Measurements from ENCODE around the gene MORN1. TPM values are rescaled to one million over a fixed set of nuclear protein-coding genes. Genes with fewer than 3 reads are reported as not detected.

MORN1 gene
- total RNA-seq, 2 experiments from 2014 or later = 10.5 to 11.6 TPM

- ATAC-seq (ENCODE audit: low read depth) (no peak), DNase-seq (no peak)
- Mint-ChIP-seq H3K9me3 (no peaks in the 10 kb centered on the region), H3K27me3 (no peaks in the 10 kb centered on the region), H3K36me3 (peaks cover 4% of the 10 kb centered on the region), H3K4me3 (no peak overlapping the region), H3K4me1 (peaks cover 8% of the 10 kb centered on the region), H3K27ac (no peak overlapping the region)
- POLR2A ChIA-PET = interaction anchor here (0.5 to 1.5 kb wide), 3 partner anchors 9 to 219 kb away, joined by 3 to 4 read pairs (median 3); partner anchors contain the start of genes MORN1 and RER1
Measured at GRCh38 chr1:2407166-2407990, 16.0 kb upstream of the MORN1 start.

- Mint-ChIP-seq H3K36me3 (peaks cover 10% of the 10 kb centered on the region), H3K27ac (no peak overlapping the region), H3K4me1 (peaks cover 7% of the 10 kb centered on the region), H3K4me3 (no peak overlapping the region), H3K9me3 (no peaks in the 10 kb centered on the region), H3K27me3 (no peaks in the 10 kb centered on the region)
- DNase-seq = no peak
- ATAC-seq (ENCODE audit: low read depth) = no peak
- POLR2A ChIA-PET = interaction anchor here (0.5 to 1.5 kb wide), 2 partner anchors 10 to 218 kb away, joined by 3 read pairs; no protein-coding TSS in a partner anchor
Measured at GRCh38 chr1:2406451-2407041, 15.2 kb upstream of the MORN1 start.

GRCh38 chr1:2405588-2406295 lies 14.4 kb upstream of the MORN1 start:
- H3K27ac Mint-ChIP-seq = no peak overlapping the region
- H3K4me1 Mint-ChIP-seq = peaks cover 5% of the 10 kb centered on the region
- ATAC-seq (ENCODE audit: low read depth) (no peak), DNase-seq (no peak)
- H3K9me3 Mint-ChIP-seq = no peaks in the 10 kb centered on the region
- H3K27me3 Mint-ChIP-seq = no peaks in the 10 kb centered on the region
- peaks cover 15% of the 10 kb centered on the region for H3K36me3 Mint-ChIP-seq
- H3K4me3 Mint-ChIP-seq = no peak overlapping the region
- POLR2A ChIA-PET = interaction anchor here (0.8 to 1.2 kb wide), 2 partner anchors 10 to 14 kb away, joined by 3 to 5 read pairs; partner anchors contain the start of genes MORN1 and RER1

- Mint-ChIP-seq H3K36me3 (peaks cover 21% of the 10 kb centered on the region), H3K4me3 (no peak overlapping the region), H3K4me1 (peaks cover 1% of the 10 kb centered on the region), H3K27me3 (no peaks in the 10 kb centered on the region), H3K9me3 (no peaks in the 10 kb centered on the region), H3K27ac (no peak overlapping the region)
- POLR2A ChIA-PET = interaction anchor here (0.8 to 1.2 kb wide), 2 partner anchors 11 to 13 kb away, joined by 3 to 5 read pairs; partner anchors contain the start of genes MORN1 and RER1
- no peak for ATAC-seq (ENCODE audit: low read depth)
- DNase-seq = no peak
Measured at GRCh38 chr1:2404890-2405511, 13.6 kb upstream of the MORN1 start.

- POLR2A ChIA-PET = interaction anchor here (0.6 kb wide), 1 partner anchor 15 kb away, joined by 4 read pairs; no protein-coding TSS in a partner anchor
- no peak overlapping the region for H3K27ac Mint-ChIP-seq
Measured at GRCh38 chr1:2404142-2404889, 13.0 kb upstream of the MORN1 start.

DNA sequence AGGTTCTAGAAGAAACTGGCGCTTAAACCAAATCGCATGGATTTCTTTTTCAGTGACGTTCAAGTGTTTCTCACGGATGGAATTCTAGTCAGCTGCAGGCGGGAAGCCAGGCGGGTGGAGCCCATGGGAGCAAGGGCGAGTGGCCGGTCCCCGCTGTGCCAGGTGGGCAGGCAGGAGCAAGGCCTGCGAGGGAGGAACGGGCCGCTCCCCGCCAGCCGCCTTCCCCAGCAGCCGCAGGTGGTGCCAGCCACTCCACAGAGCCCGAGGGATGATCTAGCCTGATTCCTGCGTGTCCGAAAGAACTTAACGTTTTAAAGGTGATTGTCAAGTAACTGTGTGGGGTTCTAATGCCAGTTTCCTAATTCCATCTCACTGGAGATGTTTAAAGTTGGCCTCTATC lies 11.9 kb upstream of the MORN1 start:
- peaks cover 25% of the 10 kb centered on the region for H3K36me3 Mint-ChIP-seq

More at GRCh38 chr1:2404142-2404889, 13.0 kb upstream of the MORN1 start:
- Mint-ChIP-seq H3K36me3 (peaks cover 25% of the 10 kb centered on the region), H3K4me3 (no peak overlapping the region), H3K27me3 (no peaks in the 10 kb centered on the region), H3K4me1 (peaks cover 1% of the 10 kb centered on the region), H3K9me3 (no peaks in the 10 kb centered on the region)
- ATAC-seq (ENCODE audit: low read depth) = no peak
- DNase-seq = no peak

GRCh38 chr1:2402420-2402819 lies 11.1 kb upstream of the MORN1 start:
- H3K36me3 Mint-ChIP-seq = peaks cover 25% of the 10 kb centered on the region
- no peak overlapping the region for H3K4me3 Mint-ChIP-seq
- POLR2A ChIA-PET = no interaction called here

More for the DNA sequence above, 11.9 kb upstream of the MORN1 start:
- ATAC-seq (ENCODE audit: low read depth) = no peak
- H3K4me3 Mint-ChIP-seq = no peak overlapping the region
- peaks cover 1% of the 10 kb centered on the region for H3K4me1 Mint-ChIP-seq
- no peaks in the 10 kb centered on the region for H3K27me3 Mint-ChIP-seq
- no peak for DNase-seq
- POLR2A ChIA-PET = no interaction called here
- no peaks in the 10 kb centered on the region for H3K9me3 Mint-ChIP-seq
- H3K27ac Mint-ChIP-seq = no peak overlapping the region

DNA sequence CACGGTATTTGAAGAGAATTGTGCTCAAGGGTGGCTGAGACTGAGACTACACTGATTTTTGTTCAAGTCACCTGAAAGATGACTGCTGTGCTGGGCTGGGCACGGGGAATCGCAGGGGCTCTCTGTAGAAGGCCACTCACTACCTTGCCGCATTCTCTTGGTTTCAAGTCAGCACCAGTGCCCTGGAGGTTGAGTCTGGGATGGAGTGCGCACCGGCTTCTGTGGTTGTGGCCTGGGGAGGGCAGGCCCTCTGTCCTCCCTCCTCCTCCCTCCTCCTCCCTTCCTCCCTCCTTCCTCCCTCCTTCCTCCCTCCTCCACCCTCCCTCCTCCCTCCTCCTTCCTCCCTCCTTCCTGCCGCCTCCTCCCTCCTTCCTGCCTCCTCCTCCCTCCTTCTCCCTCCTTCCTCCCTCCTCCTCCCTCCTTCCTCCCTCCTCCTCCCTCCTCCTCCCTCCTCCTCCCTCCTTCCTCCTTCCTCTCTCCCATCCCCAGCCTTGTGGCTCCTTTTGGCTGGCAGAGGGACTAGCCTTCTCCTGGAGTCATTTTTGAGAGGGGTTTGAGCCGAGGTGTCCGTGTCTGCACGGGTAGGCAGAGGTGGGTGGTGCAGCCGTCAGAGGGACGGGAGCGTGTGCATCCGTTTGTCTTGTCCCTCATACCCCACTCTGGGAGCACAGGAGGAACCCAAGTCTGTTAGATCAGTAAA lies 9.7 kb upstream of the MORN1 start:
- Mint-ChIP-seq H3K27me3 (no peaks in the 10 kb centered on the region), H3K27ac (no peak overlapping the region), H3K9me3 (no peaks in the 10 kb centered on the region), H3K36me3 (peaks cover 30% of the 10 kb centered on the region), H3K4me1 (peaks cover 5% of the 10 kb centered on the region), H3K4me3 (no peak overlapping the region)
- DNase-seq (no peak), ATAC-seq (ENCODE audit: low read depth) (no peak)
- POLR2A ChIA-PET = interaction anchor here (2.2 kb wide), 1 partner anchor 10 kb away, joined by 6 read pairs; the partner anchor contains the start of genes MORN1 and RER1

More at GRCh38 chr1:2402420-2402819, 11.1 kb upstream of the MORN1 start:
- no peaks in the 10 kb centered on the region for H3K9me3 Mint-ChIP-seq
- no peak for ATAC-seq (ENCODE audit: low read depth)
- no peaks in the 10 kb centered on the region for H3K27me3 Mint-ChIP-seq
- no peak for DNase-seq
- no peak overlapping the region for H3K27ac Mint-ChIP-seq
- H3K4me1 Mint-ChIP-seq = peaks cover 1% of the 10 kb centered on the region

- no peaks in the 10 kb centered on the region for H3K27me3 Mint-ChIP-seq
- DNase-seq (no peak), ATAC-seq (ENCODE audit: low read depth) (no peak)
- peak overlapping the region; percentile 9 for H3K27ac Mint-ChIP-seq
- H3K4me3 Mint-ChIP-seq = no peak overlapping the region
- POLR2A ChIA-PET = interaction anchor here (2.2 kb wide), 1 partner anchor 9 kb away, joined by 6 read pairs; the partner anchor contains the start of genes MORN1 and RER1
- no peaks in the 10 kb centered on the region for H3K9me3 Mint-ChIP-seq
- H3K36me3 Mint-ChIP-seq = peaks cover 30% of the 10 kb centered on the region
- peaks cover 5% of the 10 kb centered on the region for H3K4me1 Mint-ChIP-seq
Measured at GRCh38 chr1:2400576-2400909, 9.2 kb upstream of the MORN1 start.

DNA sequence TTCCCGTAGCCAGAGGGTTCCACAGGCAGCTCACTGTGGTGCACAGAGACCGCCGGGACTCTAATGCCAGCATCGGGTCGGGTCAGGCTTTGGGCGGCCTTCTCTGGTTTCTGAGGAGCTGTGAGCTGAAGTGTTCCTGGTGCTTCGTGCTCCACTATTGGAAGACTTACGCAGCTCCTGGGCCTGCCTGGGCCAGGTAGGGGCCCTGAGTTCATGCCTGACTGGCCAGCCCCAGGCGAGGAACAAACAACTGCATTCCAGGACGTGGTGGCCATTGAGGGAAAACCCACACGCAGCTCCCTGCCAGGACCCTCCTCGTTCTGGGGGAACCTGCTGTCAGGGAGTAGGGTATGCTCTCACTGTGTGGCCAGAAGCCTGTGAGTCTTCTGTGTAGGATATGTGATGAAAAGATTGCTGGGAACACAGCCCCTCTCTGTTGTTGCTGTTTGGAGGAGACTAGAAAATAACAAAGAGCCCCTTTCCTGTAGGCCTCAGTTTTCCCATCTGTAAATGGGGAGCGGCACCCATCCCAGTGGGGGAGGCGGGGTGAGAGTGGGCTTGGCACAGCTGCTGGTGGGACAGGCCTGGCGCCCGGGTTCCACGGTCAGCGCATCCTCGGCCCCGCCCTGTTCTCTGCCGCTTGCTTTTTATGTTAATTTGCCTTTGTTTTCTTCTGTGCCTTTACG lies 8.7 kb upstream of the MORN1 start:
- peaks cover 30% of the 10 kb centered on the region for H3K36me3 Mint-ChIP-seq
- H3K4me3 Mint-ChIP-seq = no peak overlapping the region
- no peak for ATAC-seq (ENCODE audit: low read depth)
- peaks cover 5% of the 10 kb centered on the region for H3K4me1 Mint-ChIP-seq
- no peaks in the 10 kb centered on the region for H3K27me3 Mint-ChIP-seq
- H3K27ac Mint-ChIP-seq = no peak overlapping the region
- POLR2A ChIA-PET = interaction anchor here (2.2 kb wide), 1 partner anchor 9 kb away, joined by 6 read pairs; the partner anchor contains the start of genes MORN1 and RER1
- H3K9me3 Mint-ChIP-seq = no peaks in the 10 kb centered on the region
- no peak for DNase-seq

DNA sequence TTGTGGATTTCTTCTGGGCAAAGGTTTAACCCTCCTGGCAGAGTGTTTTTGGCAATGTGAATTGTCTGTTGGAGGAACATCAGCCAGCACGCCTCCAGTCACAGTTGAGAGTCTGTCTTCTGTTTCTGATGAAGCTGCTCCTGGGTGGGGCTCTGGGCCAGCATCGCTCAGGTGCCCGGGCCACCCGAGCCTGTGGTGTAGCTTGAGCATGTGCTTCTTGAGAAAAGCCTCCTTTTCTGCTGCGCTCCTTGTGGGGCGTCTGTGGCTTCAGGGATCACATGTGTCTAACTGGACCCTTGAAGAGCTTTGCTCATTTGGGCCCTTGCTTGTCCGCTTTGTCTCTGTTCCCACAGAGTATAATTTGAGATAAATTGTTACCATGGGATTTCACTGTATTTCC lies 7.5 kb upstream of the MORN1 start:
- Mint-ChIP-seq H3K27ac (no peak overlapping the region), H3K4me3 (no peak overlapping the region), H3K9me3 (no peaks in the 10 kb centered on the region)

More for the DNA sequence above, 7.5 kb upstream of the MORN1 start:
- no peak for DNase-seq
- POLR2A ChIA-PET = no interaction called here
- peaks cover 7% of the 10 kb centered on the region for H3K4me1 Mint-ChIP-seq
- ATAC-seq (ENCODE audit: low read depth) = no peak
- H3K27me3 Mint-ChIP-seq = no peaks in the 10 kb centered on the region
- H3K36me3 Mint-ChIP-seq = peaks cover 33% of the 10 kb centered on the region

All from activated naive CD8-positive, alpha-beta T cell treated with anti-CD3 and anti-CD28 coated beads, Interleukin-2, amount 10 ng/mL, durations not matched to agents 7 days and 5 days (primary cell).